CD4-positive, alpha-beta T cell (primary cell): ENCODE data around the gene F2R. TPM values are rescaled to one million over a fixed set of nuclear protein-coding genes. Genes with fewer than 3 reads are reported as not detected.

Experiments
- ATAC-seq: fragments of 200-7000 bp; cut with Tn5 transposase; one replicate; pipeline ENCODE4 v1.10.0; 2022; ENCODE audit warnings: mild to moderate bottlenecking; ENCODE audit not compliant: poor library complexity
- CTCF ChIA-PET: fragments of 350-600 bp; sonication (Branson Sonifier 250); formaldehyde crosslinking; loops from one replicate; lab custom pipeline; 2021; ENCODE audit warnings: antibody characterized with exemption, inconsistent platforms; lab: Charles Lee
- POLR2A ChIA-PET: fragments of 350-600 bp; sonication (Branson Sonifier 250); formaldehyde crosslinking; loops from one replicate; lab custom pipeline; 2021; ENCODE audit warnings: antibody characterized with exemption, inconsistent platforms; lab: Charles Lee
- DNase-seq, 14 experiments: peaks; one replicate each; pipeline ENCODE4 v3.0.0-alpha.2; 2013 to 2020; ENCODE audit warnings: mixed read lengths in 2 of 14
- H3K27ac ChIP-seq, 2 donors: one replicate each; pipeline versions ENCODE4 v1.5.1 to v1.7.0; 2013; ENCODE audit warnings: low read length in 2 of 2, low read depth in 1 of 2, mild to moderate bottlenecking in 1 of 2
- H3K27me3 ChIP-seq, 2 experiments: 1 replicate in 1 of 2; 2 replicates in 1 of 2; pipeline versions ENCODE4 v1.6.1 to v1.7.0; 2013; ENCODE audit warnings: low read length in 2 of 2, control low read depth in 1 of 2, mild to moderate bottlenecking in 1 of 2, moderate library complexity in 1 of 2; ENCODE audit not compliant: insufficient read depth in 2 of 2, control insufficient read depth in 1 of 2
- H3K36me3 ChIP-seq: one replicate; pipeline ENCODE4 v1.6.1; 2013; ENCODE audit warnings: low read length, control low read depth; ENCODE audit not compliant: insufficient read depth
- H3K4me1 ChIP-seq: one replicate; pipeline ENCODE4 v1.6.1; 2013; ENCODE audit warnings: low read length, control low read depth; ENCODE audit not compliant: insufficient read depth
- H3K4me3 ChIP-seq: one replicate; pipeline ENCODE4 v1.5.1; 2013; ENCODE audit warnings: mild to moderate bottlenecking, low read length, moderate library complexity
- H3K9me3 ChIP-seq, 2 experiments: 1 replicate in 1 of 2; 2 replicates in 1 of 2; pipeline versions ENCODE4 v1.6.1 to v1.7.0; 2013; ENCODE audit warnings: low read length in 2 of 2, mild to moderate bottlenecking in 2 of 2, control low read depth in 1 of 2, moderate library complexity in 1 of 2; ENCODE audit not compliant: control insufficient read depth in 1 of 2, insufficient read depth in 1 of 2
- H3K27ac Mint-ChIP-seq: one replicate; pipeline ENCODE4 v1.8.0; 2020; ENCODE audit warnings: mixed read lengths
- H3K27me3 Mint-ChIP-seq: one replicate; pipeline ENCODE4 v1.8.0; 2021; ENCODE audit warnings: mixed read lengths
- H3K36me3 Mint-ChIP-seq: one replicate; pipeline ENCODE4 v1.8.0; 2021; ENCODE audit warnings: low read depth, mixed read lengths
- H3K4me1 Mint-ChIP-seq: one replicate; pipeline ENCODE4 v1.8.0; 2021; ENCODE audit warnings: low read depth, mixed read lengths
- H3K4me3 Mint-ChIP-seq: one replicate; pipeline ENCODE4 v1.8.0; 2020; ENCODE audit warnings: mild to moderate bottlenecking, mixed read lengths
- H3K9me3 Mint-ChIP-seq: one replicate; pipeline ENCODE4 v1.8.0; 2020; ENCODE audit warnings: mixed read lengths
- CTCF ChIP-seq: fragments of 200-600 bp; IDR thresholded peaks from one replicate; pipeline ENCODE4 v1.8.0; 2022; ENCODE audit warnings: antibody characterized with exemption, mild to moderate bottlenecking
- intact Hi-C, 2 experiments: fragments of 100-400 bp; cut with DNase I in 1 of 2; cut with micrococcal nuclease in 1 of 2; formaldehyde crosslinking; loops; one replicate each; pipeline versions ENCODE4 v1.15.1 to v1.9.0; 2023 to 2025; cut with DNase I, micrococcal nuclease
- total RNA-seq, 174 experiments: library from RNA in 2 of 174; stranded (reverse) in 2 of 174; gene quantifications; one replicate each; pipeline ENCODE4 v1.2.3 and lab custom pipeline; 2021 to 2026

F2R gene
- total RNA-seq, 2 experiments from 2014 or later: 1.9 to 2.7 TPM

- DNase-seq (no peak), ATAC-seq (no peak)
- POLR2A ChIA-PET: interaction anchor here (1.4 kb wide), 1 partner anchor 8 kb away, joined by 4 read pairs; no protein-coding TSS in a partner anchor
- intact Hi-C loops: no loop called here
- no peaks in the 10 kb centered on the region for H3K4me1 ChIP-seq
- no peak for TF ChIP-seq CTCF
- H3K9me3 ChIP-seq: no peaks in the 10 kb centered on the region
- H3K27me3 ChIP-seq: no peaks in the 10 kb centered on the region
- H3K36me3 Mint-ChIP-seq: peaks cover 88% of the 10 kb centered on the region
- no peak overlapping the region for H3K27ac ChIP-seq
- CTCF ChIA-PET: no interaction called here
- no peak overlapping the region for H3K4me3 ChIP-seq
- peaks cover 88% of the 10 kb centered on the region for H3K36me3 ChIP-seq
- no peak overlapping the region for H3K4me3 Mint-ChIP-seq
- no peaks in the 10 kb centered on the region for H3K4me1 Mint-ChIP-seq
- no peak overlapping the region for H3K27ac Mint-ChIP-seq
- no peaks in the 10 kb centered on the region for H3K27me3 Mint-ChIP-seq
- H3K9me3 Mint-ChIP-seq: no peaks in the 10 kb centered on the region
These were observed 18.3 kb upstream of the F2R start for GRCh38 chr5:76697670-76698069.

GRCh38 chr5:76700571-76700970 is 15.4 kb upstream of the F2R start:
- H3K4me1 Mint-ChIP-seq: no peaks in the 10 kb centered on the region

GRCh38 chr5:76701298-76701697 is 14.6 kb upstream of the F2R start:
- TF ChIP-seq CTCF: no peak
- H3K4me1 Mint-ChIP-seq: no peaks in the 10 kb centered on the region
- no peaks in the 10 kb centered on the region for H3K9me3 ChIP-seq
- no peaks in the 10 kb centered on the region for H3K4me1 ChIP-seq
- no peak overlapping the region for H3K4me3 ChIP-seq
- intact Hi-C loops: no loop called here
- H3K27me3 ChIP-seq: no peaks in the 10 kb centered on the region
- no peak for DNase-seq
- no peak overlapping the region for H3K27ac Mint-ChIP-seq
- H3K27me3 Mint-ChIP-seq: no peaks in the 10 kb centered on the region
- no peaks in the 10 kb centered on the region for H3K9me3 Mint-ChIP-seq
- ATAC-seq: no peak
- no peak overlapping the region for H3K4me3 Mint-ChIP-seq
- CTCF ChIA-PET: no interaction called here
- H3K27ac ChIP-seq: no peak overlapping the region
- H3K36me3 Mint-ChIP-seq: peaks cover 79% of the 10 kb centered on the region
- POLR2A ChIA-PET: no interaction called here
- peaks cover 76% of the 10 kb centered on the region for H3K36me3 ChIP-seq

More at GRCh38 chr5:76700571-76700970, 15.4 kb upstream of the F2R start:
- H3K27ac Mint-ChIP-seq: no peak overlapping the region
- H3K4me3 ChIP-seq: no peak overlapping the region
- H3K36me3 Mint-ChIP-seq: peaks cover 79% of the 10 kb centered on the region
- ChIA-PET POLR2A (no interaction called here), CTCF (no interaction called here)
- H3K4me1 ChIP-seq: no peaks in the 10 kb centered on the region
- no peaks in the 10 kb centered on the region for H3K9me3 ChIP-seq
- H3K27me3 ChIP-seq: no peaks in the 10 kb centered on the region
- TF ChIP-seq CTCF: no peak
- no peak for ATAC-seq
- H3K4me3 Mint-ChIP-seq: no peak overlapping the region
- no peak overlapping the region for H3K27ac ChIP-seq
- H3K36me3 ChIP-seq: peaks cover 77% of the 10 kb centered on the region
- intact Hi-C loops: no loop called here
- no peaks in the 10 kb centered on the region for H3K9me3 Mint-ChIP-seq
- DNase-seq: no peak
- H3K27me3 Mint-ChIP-seq: no peaks in the 10 kb centered on the region
